Panc1 (cell line): ENCODE measurements around the gene PIAS4.

Source experiments
- POLR2AphosphoS5 ChIP-seq: IDR thresholded peaks from 2 replicates; pipeline ENCODE4 v1.6.1; 2012; ENCODE audit warnings: mild to moderate bottlenecking, low read depth, low read length, moderate library complexity
- SIN3A ChIP-seq: IDR thresholded peaks from 2 replicates; pipeline ENCODE4 v1.6.1; 2012; ENCODE audit warnings: low read depth, mild to moderate bottlenecking, low read length, moderate library complexity, borderline replicate concordance; ENCODE audit not compliant: insufficient read depth
- TCF7L2 ChIP-seq: IDR thresholded peaks from 2 replicates; pipeline ENCODE4 v1.6.1; 2011; ENCODE audit warnings: mild to moderate bottlenecking, low read depth, low read length, inconsistent platforms
- TF ChIP-seq, protein P1 (sequence below): fragments of 450-650 bp; IDR thresholded peaks from 2 replicates; pipeline ENCODE4 v1.5.1; 2017; ENCODE audit warnings: mild to moderate bottlenecking
- TF ChIP-seq, protein P2 (sequence below), 2 experiments: IDR thresholded peaks; 2 replicates each; pipeline ENCODE4 v1.6.1; 2011 to 2012; ENCODE audit warnings: low read depth in 2 of 2, control low read depth in 1 of 2, low read length in 1 of 2, mild to moderate bottlenecking in 1 of 2, moderate library complexity in 1 of 2; ENCODE audit not compliant: insufficient read depth in 1 of 2

DNA sequence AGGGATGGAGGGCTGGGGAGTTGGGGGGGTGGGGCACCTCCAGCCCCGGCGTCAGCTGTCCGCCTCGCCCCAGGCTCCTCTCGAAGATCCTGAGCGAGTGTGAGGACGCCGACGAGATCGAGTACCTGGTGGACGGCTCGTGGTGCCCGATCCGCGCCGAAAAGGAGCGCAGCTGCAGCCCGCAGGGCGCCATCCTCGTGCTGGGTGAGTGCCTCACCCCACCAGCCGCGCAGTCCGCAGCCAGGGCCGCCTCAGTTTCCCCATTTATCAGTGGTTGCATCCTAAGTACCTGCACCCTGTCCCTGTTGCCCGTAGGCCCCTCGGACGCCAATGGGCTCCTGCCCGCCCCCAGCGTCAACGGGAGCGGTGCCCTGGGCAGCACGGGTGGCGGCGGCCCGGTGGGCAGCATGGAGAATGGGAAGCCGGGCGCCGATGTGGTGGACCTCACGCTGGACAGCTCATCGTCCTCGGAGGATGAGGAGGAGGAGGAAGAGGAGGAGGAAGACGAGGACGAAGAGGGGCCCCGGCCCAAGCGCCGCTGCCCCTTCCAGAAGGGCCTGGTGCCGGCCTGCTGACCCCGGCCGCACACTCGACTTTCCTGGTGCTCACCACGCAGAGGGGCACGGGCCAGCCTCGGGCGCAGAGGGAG lies 29.9 kb downstream of the PIAS4 start:
- TF ChIP-seq, protein P1, sequence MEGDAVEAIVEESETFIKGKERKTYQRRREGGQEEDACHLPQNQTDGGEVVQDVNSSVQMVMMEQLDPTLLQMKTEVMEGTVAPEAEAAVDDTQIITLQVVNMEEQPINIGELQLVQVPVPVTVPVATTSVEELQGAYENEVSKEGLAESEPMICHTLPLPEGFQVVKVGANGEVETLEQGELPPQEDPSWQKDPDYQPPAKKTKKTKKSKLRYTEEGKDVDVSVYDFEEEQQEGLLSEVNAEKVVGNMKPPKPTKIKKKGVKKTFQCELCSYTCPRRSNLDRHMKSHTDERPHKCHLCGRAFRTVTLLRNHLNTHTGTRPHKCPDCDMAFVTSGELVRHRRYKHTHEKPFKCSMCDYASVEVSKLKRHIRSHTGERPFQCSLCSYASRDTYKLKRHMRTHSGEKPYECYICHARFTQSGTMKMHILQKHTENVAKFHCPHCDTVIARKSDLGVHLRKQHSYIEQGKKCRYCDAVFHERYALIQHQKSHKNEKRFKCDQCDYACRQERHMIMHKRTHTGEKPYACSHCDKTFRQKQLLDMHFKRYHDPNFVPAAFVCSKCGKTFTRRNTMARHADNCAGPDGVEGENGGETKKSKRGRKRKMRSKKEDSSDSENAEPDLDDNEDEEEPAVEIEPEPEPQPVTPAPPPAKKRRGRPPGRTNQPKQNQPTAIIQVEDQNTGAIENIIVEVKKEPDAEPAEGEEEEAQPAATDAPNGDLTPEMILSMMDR: no peak
- TF ChIP-seq, protein P2, sequence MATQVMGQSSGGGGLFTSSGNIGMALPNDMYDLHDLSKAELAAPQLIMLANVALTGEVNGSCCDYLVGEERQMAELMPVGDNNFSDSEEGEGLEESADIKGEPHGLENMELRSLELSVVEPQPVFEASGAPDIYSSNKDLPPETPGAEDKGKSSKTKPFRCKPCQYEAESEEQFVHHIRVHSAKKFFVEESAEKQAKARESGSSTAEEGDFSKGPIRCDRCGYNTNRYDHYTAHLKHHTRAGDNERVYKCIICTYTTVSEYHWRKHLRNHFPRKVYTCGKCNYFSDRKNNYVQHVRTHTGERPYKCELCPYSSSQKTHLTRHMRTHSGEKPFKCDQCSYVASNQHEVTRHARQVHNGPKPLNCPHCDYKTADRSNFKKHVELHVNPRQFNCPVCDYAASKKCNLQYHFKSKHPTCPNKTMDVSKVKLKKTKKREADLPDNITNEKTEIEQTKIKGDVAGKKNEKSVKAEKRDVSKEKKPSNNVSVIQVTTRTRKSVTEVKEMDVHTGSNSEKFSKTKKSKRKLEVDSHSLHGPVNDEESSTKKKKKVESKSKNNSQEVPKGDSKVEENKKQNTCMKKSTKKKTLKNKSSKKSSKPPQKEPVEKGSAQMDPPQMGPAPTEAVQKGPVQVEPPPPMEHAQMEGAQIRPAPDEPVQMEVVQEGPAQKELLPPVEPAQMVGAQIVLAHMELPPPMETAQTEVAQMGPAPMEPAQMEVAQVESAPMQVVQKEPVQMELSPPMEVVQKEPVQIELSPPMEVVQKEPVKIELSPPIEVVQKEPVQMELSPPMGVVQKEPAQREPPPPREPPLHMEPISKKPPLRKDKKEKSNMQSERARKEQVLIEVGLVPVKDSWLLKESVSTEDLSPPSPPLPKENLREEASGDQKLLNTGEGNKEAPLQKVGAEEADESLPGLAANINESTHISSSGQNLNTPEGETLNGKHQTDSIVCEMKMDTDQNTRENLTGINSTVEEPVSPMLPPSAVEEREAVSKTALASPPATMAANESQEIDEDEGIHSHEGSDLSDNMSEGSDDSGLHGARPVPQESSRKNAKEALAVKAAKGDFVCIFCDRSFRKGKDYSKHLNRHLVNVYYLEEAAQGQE (IDR thresholded peaks at IDR 0.05; ENCODE audit: insufficient read depth in 1 of 2, low read depth in 2 of 2, low read length in 1 of 2): no peak
- no peak for TF ChIP-seq POLR2AphosphoS5
- no peak for TF ChIP-seq TCF7L2
- TF ChIP-seq SIN3A: no peak
